Lower leg skin (tissue), 4 donors: ENCODE measurements around the gene ELF4. TPM values are rescaled to one million over a fixed set of nuclear protein-coding genes. Genes with fewer than 3 reads are reported as not detected.

Experiments
- DNase-seq, 2 donors: peaks; one replicate each; pipeline ENCODE4 v3.0.0-alpha.2; 2019; ENCODE audit warnings: low spot score in 2 of 2
- H3K4me3 ChIP-seq: fragments of 200-600 bp; sonication (generic); 2 replicates; pipeline ENCODE4 v1.5.1; 2017; ENCODE audit warnings: mild to moderate bottlenecking, low read depth; ENCODE audit not compliant: poor library complexity, severe bottlenecking
- POLR2A ChIP-seq, 2 donors: fragments of 450-650 bp; IDR thresholded peaks; one replicate each; pipeline ENCODE4 v1.6.1; 2016 to 2017; ENCODE audit warnings: antibody characterized with exemption in 2 of 2, mild to moderate bottlenecking in 1 of 2, moderate library complexity in 1 of 2
- WGBS, 2 donors: methylation state at CpG; one replicate each; pipeline ENCODE4 v1.1.5; 2018; 5-methylcytosine and 5-hydroxymethylcytosine counted together
- intact Hi-C: fragments of 100-400 bp; cut with DNase I; formaldehyde crosslinking; loops from one replicate; pipeline ENCODE4 v1.15.0; 2023; ENCODE audit warnings: low total_unique reads
- total RNA-seq, 4 donors: library from RNA; depleted of rRNA; stranded (reverse); fragments of >200 nt; gene quantifications; one replicate each; pipeline ENCODE4 v1.1.0, GENCODE V29; 2016
- TF ChIP-seq, protein P1 (sequence below), 3 donors: fragments of 450-650 bp; IDR thresholded peaks; one replicate each; pipeline ENCODE4 v1.5.1; 2016; ENCODE audit warnings: antibody characterized with exemption in 3 of 3, mild to moderate bottlenecking in 3 of 3, moderate library complexity in 2 of 3

ELF4 gene
- total RNA-seq, 4 donors from 2014 or later: 10.8 to 19.1 (median 16.4) TPM

DNA sequence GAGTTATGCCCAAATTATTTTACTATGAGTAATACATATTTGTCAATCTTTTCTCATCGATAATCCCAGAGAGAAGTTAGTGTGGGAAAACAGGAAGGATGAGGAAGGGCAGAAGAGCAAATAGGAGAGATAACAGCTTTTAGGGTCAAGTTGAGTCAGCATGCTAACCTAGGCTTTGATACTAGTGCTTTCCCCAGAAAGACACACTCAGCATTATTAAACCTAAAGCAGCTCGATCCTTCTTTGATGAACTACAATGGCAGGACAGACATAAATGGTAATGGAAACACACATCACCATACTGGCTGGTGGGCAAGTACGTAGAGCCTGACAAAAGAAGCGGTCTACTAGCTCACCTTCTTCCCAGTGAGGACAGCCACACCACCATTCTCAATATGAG, 34.8 kb upstream of the ELF4 start:
- H3K4me3 ChIP-seq: no peak overlapping the region
- intact Hi-C loops: no loop called here
- 85 to 95% methylated on average over 4 of the region's 4 CpGs for WGBS, 2 donors
- no peak for DNase-seq
- TF ChIP-seq POLR2A (IDR thresholded peaks at IDR 0.05): no peak
- TF ChIP-seq, protein P1, sequence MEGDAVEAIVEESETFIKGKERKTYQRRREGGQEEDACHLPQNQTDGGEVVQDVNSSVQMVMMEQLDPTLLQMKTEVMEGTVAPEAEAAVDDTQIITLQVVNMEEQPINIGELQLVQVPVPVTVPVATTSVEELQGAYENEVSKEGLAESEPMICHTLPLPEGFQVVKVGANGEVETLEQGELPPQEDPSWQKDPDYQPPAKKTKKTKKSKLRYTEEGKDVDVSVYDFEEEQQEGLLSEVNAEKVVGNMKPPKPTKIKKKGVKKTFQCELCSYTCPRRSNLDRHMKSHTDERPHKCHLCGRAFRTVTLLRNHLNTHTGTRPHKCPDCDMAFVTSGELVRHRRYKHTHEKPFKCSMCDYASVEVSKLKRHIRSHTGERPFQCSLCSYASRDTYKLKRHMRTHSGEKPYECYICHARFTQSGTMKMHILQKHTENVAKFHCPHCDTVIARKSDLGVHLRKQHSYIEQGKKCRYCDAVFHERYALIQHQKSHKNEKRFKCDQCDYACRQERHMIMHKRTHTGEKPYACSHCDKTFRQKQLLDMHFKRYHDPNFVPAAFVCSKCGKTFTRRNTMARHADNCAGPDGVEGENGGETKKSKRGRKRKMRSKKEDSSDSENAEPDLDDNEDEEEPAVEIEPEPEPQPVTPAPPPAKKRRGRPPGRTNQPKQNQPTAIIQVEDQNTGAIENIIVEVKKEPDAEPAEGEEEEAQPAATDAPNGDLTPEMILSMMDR (IDR thresholded peaks at IDR 0.05): no peak

DNA sequence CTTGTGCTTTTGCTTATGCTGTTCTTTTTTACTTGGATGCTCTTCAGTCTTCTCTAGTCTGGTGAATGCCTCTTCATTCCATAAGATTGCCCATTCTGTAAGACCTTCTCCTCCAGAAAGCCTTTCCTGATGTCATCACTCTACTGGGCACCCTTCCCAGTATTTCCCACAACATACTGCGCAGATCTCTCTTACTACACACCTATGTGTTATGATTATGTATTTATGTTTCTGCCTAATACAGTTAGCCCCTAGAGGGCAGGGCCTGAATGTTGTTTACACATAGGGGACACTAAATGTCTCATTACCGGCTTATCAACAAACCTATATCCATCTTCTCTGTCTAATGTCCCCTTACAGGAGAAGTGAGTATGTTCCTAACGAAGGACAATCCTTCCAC, 34.2 kb upstream of the ELF4 start:
- no peak overlapping the region for H3K4me3 ChIP-seq
- intact Hi-C loops: no loop called here
- 78 to 85% methylated on average over 3 of the region's 3 CpGs for WGBS, 2 donors
- DNase-seq: no peak
- no peak for TF ChIP-seq POLR2A (IDR thresholded peaks at IDR 0.05)
- TF ChIP-seq, protein P1 (IDR thresholded peaks at IDR 0.05): no peak

DNA sequence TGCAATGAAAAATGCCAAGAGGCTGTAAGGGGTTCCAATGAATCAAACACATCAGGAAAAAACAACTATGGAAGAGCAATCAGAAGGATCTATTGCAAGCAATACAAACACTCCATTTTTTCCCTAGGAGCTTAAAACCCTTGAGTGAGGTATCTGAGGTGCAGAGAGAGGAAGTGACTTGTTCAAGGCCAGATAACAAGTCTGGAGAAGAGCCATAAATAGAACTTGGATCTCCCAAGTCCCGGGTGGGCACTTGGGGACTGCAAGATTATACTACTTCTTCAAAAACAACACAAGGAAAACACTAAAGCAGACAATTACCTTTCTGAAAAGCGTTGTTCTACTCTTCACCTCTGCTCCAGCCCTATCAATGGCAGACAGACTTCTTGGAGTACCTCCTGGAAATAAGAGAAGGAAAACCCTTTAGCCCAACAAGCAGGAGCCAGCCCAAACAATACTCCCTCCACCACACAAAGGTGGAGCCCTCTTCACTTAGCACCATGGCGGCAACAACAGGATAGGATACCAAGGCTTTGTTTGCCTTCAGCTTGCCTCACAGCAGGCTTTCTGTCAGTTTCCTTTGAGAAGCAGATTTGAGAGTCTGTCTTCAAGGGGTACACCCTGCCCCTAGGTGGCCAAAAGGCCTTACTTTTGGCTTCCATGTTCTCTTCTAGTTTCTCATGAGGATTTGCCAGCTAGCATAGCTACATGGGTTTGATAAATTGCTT, 29.3 kb upstream of the ELF4 start:
- WGBS, 2 donors: 59 to 71% methylated on average over 3 of the region's 3 CpGs
- H3K4me3 ChIP-seq: no peak overlapping the region
- intact Hi-C loops: no loop called here
- DNase-seq: no peak
- TF ChIP-seq, protein P1 (IDR thresholded peaks at IDR 0.05): no peak
- no peak for TF ChIP-seq POLR2A (IDR thresholded peaks at IDR 0.05)

DNA sequence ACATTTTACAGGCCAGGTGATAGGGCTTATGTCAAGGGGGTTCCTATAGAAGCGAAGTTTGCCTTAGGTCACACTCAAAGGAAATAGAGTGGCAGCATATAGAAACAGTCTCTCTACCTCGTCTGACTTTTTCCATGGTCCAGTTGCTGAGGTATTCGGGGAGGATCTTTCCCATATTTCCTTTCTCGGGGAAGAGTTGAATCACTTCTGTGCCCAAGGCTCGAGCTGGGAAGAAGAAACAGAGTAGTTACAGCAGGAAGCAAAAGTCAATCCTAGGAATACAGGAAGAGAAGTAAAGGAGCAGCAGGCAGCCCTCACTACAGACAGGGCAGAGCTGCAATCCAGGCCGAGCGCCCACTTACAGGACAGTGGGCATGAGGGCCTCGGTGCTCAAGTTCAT, 26.7 kb upstream of the ELF4 start:
- WGBS, 2 donors: 74 to 88% methylated on average over 8 of the region's 8 CpGs
- intact Hi-C loops: no loop called here
- no peak for TF ChIP-seq POLR2A (IDR thresholded peaks at IDR 0.05)
- TF ChIP-seq, protein P1 (IDR thresholded peaks at IDR 0.05): no peak

DNA sequence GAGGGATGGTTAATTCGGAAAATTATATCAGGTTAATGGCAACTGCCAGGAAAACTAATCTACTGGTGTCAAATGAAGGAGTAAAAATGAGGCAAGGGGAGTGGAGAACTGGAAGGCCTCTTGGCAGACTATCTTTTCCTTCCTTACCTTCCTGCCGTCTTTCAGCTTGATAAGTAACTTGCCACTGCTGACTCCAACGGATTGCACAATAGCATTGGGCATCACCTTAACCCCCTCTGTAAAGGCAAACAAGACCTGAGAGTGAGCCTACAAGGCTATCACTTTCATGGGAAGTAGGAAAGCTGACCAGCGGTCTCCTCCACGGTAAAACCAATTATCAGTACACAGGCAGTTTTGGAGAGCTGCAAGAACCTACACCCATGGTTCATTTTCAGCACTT, 26.2 kb upstream of the ELF4 start:
- no peak for TF ChIP-seq POLR2A (IDR thresholded peaks at IDR 0.05)
- TF ChIP-seq, protein P1 (IDR thresholded peaks at IDR 0.05): no peak
- DNase-seq: no peak
- 77 to 79% methylated on average over 5 of the region's 5 CpGs for WGBS, 2 donors
- intact Hi-C loops: no loop called here
- no peak overlapping the region for H3K4me3 ChIP-seq

More for the DNA sequence above, 26.7 kb upstream of the ELF4 start:
- H3K4me3 ChIP-seq: no peak overlapping the region
- no peak for DNase-seq

DNA sequence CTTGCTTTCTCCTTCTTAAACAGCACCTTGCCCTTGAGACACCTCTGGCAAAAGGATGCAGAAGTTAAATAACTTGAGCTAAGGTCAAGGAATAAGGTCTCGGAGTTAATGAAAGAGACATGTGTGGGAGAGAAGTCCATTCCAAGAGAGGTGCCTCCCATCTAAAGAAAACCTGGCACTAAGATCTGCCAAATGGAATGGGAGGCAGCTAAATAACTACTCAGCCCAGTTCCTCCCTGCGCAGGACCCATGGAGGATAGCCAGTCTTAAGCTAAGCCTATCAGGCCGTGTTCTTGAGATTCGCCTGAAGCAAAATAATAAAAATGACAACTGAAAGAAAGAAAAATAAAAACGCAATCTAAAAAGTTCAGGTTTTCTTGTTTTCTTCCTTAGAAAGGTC, 20.7 kb upstream of the ELF4 start:
- H3K4me3 ChIP-seq: no peak overlapping the region
- WGBS, 2 donors: 83 to 86% methylated on average over 5 of the region's 5 CpGs
- intact Hi-C loops: no loop called here
- DNase-seq: peak in 1 of 2 donors; percentile 21
- TF ChIP-seq, protein P1 (IDR thresholded peaks at IDR 0.05): no peak
- no peak for TF ChIP-seq POLR2A (IDR thresholded peaks at IDR 0.05)
